Spleen (tissue), 11 donors: ENCODE data around the gene SETD6. TPM values are rescaled to one million over a fixed set of nuclear protein-coding genes. Genes with fewer than 3 reads are reported as not detected.
A peak's percentile ranks its signal among the peaks of the same experiment; 100 is the strongest.

Source experiments
- DNase-seq: peaks from one replicate; pipeline ENCODE4 v3.0.0-alpha.2; 2020
- H3K27ac ChIP-seq, 8 donors: fragments of 200-600 bp; sonication (generic) in 7 of 8; 1 replicate in 4 of 8; 2 replicates in 4 of 8; pipeline versions ENCODE4 v1.5.0 to v1.8.0; 2016 to 2021; ENCODE audit warnings: inconsistent platforms in 4 of 8, mild to moderate bottlenecking in 4 of 8, moderate library complexity in 1 of 8
- H3K27me3 ChIP-seq, 7 donors: fragments of 200-600 bp; sonication (generic) in 6 of 7; replicated peaks in 1 of 7; 1 replicate in 4 of 7; 2 replicates in 3 of 7; pipeline versions ENCODE4 v1.5.0 to v1.8.0; 2016 to 2021; ENCODE audit warnings: inconsistent platforms in 3 of 7, mild to moderate bottlenecking in 1 of 7
- H3K36me3 ChIP-seq, 6 donors: fragments of 200-600 bp; sonication (generic) in 5 of 6; 1 replicate in 4 of 6; 2 replicates in 2 of 6; pipeline versions ENCODE4 v1.5.0 to v1.8.0; 2016 to 2021; ENCODE audit warnings: inconsistent platforms in 2 of 6
- H3K4me1 ChIP-seq, 6 donors: fragments of 200-600 bp; sonication (generic) in 5 of 6; 1 replicate in 3 of 6; 2 replicates in 3 of 6; pipeline versions ENCODE4 v1.5.0 to v1.8.0; 2016 to 2021; ENCODE audit warnings: inconsistent platforms in 3 of 6
- H3K4me3 ChIP-seq, 8 donors: fragments of 200-600 bp; sonication (generic) in 7 of 8; 1 replicate in 4 of 8; 2 replicates in 4 of 8; pipeline versions ENCODE4 v1.5.0 to v1.8.0; 2016 to 2021; ENCODE audit warnings: inconsistent platforms in 4 of 8, mild to moderate bottlenecking in 4 of 8, moderate library complexity in 2 of 8
- H3K9me3 ChIP-seq, 8 donors: fragments of 200-600 bp; sonication (generic) in 7 of 8; 1 replicate in 4 of 8; 2 replicates in 4 of 8; pipeline versions ENCODE4 v1.5.0 to v1.8.0; 2016 to 2021; ENCODE audit warnings: inconsistent platforms in 4 of 8
- POLR2A ChIP-seq, 3 donors: fragments of 450-650 bp; IDR thresholded peaks; one replicate each; pipeline ENCODE4 v1.5.1; 2017; ENCODE audit warnings: antibody characterized with exemption in 3 of 3, mild to moderate bottlenecking in 1 of 3
- POLR2AphosphoS5 ChIP-seq, 3 donors: sonication (generic); formaldehyde crosslinking; IDR thresholded peaks; one replicate each; pipeline ENCODE4 v1.5.1; 2017; ENCODE audit warnings: antibody characterized with exemption in 3 of 3
- WGBS, 5 donors: extraction: QIAGEN DNeasy Blood & Tissue Kit in 3 of 5; methylation state at CpG; one replicate each; pipeline versions ENCODE4 v1.1.5 to v1.1.7; 2013 to 2018; 5-methylcytosine and 5-hydroxymethylcytosine counted together
- intact Hi-C: fragments of 100-400 bp; cut with DNase I; formaldehyde crosslinking; loops from one replicate; pipeline ENCODE4 v1.15.0; 2023; ENCODE audit warnings: low total_unique reads
- polyA plus RNA-seq, 3 donors: library from polyadenylated mRNA; stranded (reverse); fragments of 200-250 nt; gene quantifications; one replicate each; pipeline ENCODE4 v1.2.1, GENCODE V29; 2013
- total RNA-seq, 7 donors: library from RNA; depleted of rRNA in 3 of 7; stranded (reverse); fragments of >200 nt in 3 of 7; fragmentation: NEBNext Ultra II Directional in 4 of 7; extraction: Animal tissue kit (Norgen Biotek cat#: 25700) in 4 of 7; gene quantifications; one replicate each; pipeline versions ENCODE4 v1.1.0 to v1.2.1, GENCODE V29; 2016 to 2021
- TF ChIP-seq, protein P1 (sequence below), 11 experiments: fragments of 200-600 bp in 7 of 11; fragments of 450-650 bp in 4 of 11; sonication (generic) in 4 of 11; IDR thresholded peaks in 8 of 11; conservative IDR thresholded peaks in 3 of 11; 1 replicate in 7 of 11; 2 replicates in 4 of 11; pipeline versions ENCODE4 v1.4.0 to v1.8.0; 2016 to 2021; ENCODE audit warnings: antibody characterized with exemption in 11 of 11, inconsistent platforms in 4 of 11, mild to moderate bottlenecking in 1 of 11
- donor health status: healthy with polysubstance abuse.
- donor health status: DM: no; HTN: no; CAD: no; lungs with moderate emphysema.
- donor health status: DM: no; HTN: no; CAD: no.
- donor health status: Bipolar disorder and iron deficiency.
- donor health status: healthy.
- donor health status: DM: no; HTN: no; CAD: no.
- donor health status: DM: yes; HTN: yes; CAD: no.

SETD6 gene
- total and polyA plus RNA-seq, 10 donors, result 8.9 to 32.3 (median 16.6) TPM

DNA sequence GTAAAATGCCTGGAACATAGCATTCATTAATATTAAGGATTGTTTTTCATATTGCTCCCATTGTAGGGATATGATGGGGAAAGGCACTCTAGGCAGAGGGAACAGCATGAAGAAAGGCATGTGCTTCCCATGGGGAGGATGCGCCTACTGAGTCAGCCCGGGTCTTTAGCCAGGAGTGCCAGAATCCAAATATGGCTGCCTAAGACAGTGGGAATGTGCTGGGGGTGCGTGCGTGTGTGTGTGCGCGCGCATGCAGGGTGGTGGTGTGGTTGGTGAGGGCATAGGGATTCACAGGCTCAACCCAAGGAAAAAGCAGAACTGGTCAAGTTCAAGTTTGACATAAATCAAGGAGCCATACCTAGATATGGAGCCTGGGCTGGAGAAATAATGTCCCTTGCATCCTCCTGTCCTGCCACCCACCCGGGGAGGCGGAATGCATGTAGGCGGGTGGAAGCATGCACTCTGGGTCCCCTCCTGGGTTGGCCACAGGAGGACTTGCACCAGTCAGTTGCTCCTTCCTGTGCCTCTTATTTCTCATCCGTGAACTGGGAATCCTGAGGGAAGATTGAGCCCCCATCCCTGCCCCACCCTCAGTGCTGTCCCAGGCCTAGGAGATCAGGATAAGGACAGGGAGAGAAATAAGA is 34.0 kb upstream of the SETD6 start:
- Histone ChIP-seq H3K4me1 (peaks cover 0 to 3% (median 0%) of the 10 kb centered on the region in 6 donors), H3K4me3 (no peak overlapping the region), H3K27ac (no peak overlapping the region), H3K9me3 (no peaks in the 10 kb centered on the region), H3K27me3 (no peaks in the 10 kb centered on the region), H3K36me3 (no peaks in the 10 kb centered on the region)
- peak; percentile 41 for DNase-seq
- TF ChIP-seq, protein P1, sequence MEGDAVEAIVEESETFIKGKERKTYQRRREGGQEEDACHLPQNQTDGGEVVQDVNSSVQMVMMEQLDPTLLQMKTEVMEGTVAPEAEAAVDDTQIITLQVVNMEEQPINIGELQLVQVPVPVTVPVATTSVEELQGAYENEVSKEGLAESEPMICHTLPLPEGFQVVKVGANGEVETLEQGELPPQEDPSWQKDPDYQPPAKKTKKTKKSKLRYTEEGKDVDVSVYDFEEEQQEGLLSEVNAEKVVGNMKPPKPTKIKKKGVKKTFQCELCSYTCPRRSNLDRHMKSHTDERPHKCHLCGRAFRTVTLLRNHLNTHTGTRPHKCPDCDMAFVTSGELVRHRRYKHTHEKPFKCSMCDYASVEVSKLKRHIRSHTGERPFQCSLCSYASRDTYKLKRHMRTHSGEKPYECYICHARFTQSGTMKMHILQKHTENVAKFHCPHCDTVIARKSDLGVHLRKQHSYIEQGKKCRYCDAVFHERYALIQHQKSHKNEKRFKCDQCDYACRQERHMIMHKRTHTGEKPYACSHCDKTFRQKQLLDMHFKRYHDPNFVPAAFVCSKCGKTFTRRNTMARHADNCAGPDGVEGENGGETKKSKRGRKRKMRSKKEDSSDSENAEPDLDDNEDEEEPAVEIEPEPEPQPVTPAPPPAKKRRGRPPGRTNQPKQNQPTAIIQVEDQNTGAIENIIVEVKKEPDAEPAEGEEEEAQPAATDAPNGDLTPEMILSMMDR (IDR thresholded peaks at IDR 0.05 in 8 of 11, conservative IDR thresholded peaks at IDR 0.05 in 3 of 11), result no peak
- TF ChIP-seq POLR2AphosphoS5 (IDR thresholded peaks at IDR 0.05) (no peak), POLR2A (IDR thresholded peaks at IDR 0.05) (no peak)
- intact Hi-C loops, result no loop called here
- 89 to 97% (median 95%) methylated on average over 11 of the region's 11 CpGs for WGBS, 5 donors

DNA sequence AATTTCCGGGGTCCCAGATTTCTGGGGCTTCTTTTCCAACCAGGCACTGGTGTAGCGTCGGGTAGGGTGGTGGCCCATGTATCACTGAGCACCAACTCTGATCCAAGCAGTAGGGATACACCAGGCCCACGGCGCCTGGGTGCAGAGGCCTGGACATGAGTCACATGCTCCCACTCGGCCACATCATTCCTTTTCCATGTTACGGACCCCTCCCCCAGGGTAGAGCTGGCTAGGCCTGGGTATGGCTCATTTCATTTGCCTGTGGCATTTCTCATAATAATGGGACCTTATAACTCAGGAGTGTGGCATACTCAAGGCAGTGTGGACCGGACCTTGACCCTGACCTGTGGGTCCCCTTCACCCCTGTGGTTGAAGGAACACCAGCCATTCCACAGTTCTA is 33.4 kb upstream of the SETD6 start:
- peaks cover 0 to 3% (median 0%) of the 10 kb centered on the region in 6 donors for H3K4me1 ChIP-seq
- intact Hi-C loops, result no loop called here
- H3K4me3 ChIP-seq, result no peak overlapping the region
- WGBS, 5 donors, result 76 to 94% (median 80%) methylated on average over 8 of the region's 8 CpGs
- TF ChIP-seq POLR2A (IDR thresholded peaks at IDR 0.05) (no peak), POLR2AphosphoS5 (IDR thresholded peaks at IDR 0.05) (no peak)
- peak overlapping the region in 1 of 8 donors; percentile 11 for H3K27ac ChIP-seq
- H3K36me3 ChIP-seq, result no peaks in the 10 kb centered on the region
- H3K9me3 ChIP-seq, result no peaks in the 10 kb centered on the region
- H3K27me3 ChIP-seq, result peaks cover 0 to 3% (median 0%) of the 10 kb centered on the region in 7 donors
- DNase-seq, result peak; percentile 29

DNA sequence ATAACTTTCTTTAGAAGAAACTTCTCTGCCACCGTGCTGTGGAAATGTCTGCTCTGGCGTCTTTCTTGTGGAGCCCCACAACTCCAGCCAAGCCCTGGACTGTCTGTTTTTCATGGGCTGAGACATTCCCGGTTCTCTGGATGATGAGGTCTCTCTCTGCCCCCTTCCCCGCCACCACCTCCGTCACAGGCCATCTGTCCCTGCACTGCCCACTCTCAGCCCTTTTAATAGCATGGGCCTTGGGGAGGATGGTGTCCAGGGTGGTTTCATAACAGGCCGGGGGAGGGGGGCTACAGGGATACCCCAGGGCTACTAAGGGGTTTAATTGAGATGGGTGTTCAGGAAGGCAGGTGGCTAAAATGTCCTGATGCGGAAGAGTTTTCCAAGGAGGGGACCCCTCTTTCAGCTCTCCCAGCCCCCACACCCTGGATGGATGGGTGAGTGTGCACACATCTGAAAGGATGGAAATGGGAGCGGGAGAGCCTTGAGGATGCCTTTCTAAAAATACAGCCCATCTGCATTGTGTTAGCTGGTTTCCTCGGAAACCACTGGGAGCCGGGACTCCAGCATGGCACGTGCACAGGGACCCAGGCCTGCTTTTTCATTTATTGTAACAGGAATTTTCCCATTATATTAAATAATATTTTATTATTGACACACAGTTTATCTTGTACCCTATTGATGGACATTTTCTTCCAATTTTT is 30.0 kb upstream of the SETD6 start:
- peak; percentile 40 for DNase-seq
- Histone ChIP-seq H3K27ac (no peak overlapping the region), H3K36me3 (no peaks in the 10 kb centered on the region), H3K9me3 (no peaks in the 10 kb centered on the region), H3K4me1 (peaks cover 4 to 10% (median 8%) of the 10 kb centered on the region in 6 donors), H3K4me3 (no peak overlapping the region), H3K27me3 (peaks cover 0 to 17% (median 0%) of the 10 kb centered on the region in 7 donors)
- no peak for TF ChIP-seq POLR2AphosphoS5 (IDR thresholded peaks at IDR 0.05)
- TF ChIP-seq, protein P1 (IDR thresholded peaks at IDR 0.05 in 8 of 11, conservative IDR thresholded peaks at IDR 0.05 in 3 of 11), result no peak
- no peak for TF ChIP-seq POLR2A (IDR thresholded peaks at IDR 0.05)
- WGBS, 5 donors, result 80 to 84% (median 82%) methylated on average over 11 of the region's 11 CpGs
- intact Hi-C loops, result no loop called here

DNA sequence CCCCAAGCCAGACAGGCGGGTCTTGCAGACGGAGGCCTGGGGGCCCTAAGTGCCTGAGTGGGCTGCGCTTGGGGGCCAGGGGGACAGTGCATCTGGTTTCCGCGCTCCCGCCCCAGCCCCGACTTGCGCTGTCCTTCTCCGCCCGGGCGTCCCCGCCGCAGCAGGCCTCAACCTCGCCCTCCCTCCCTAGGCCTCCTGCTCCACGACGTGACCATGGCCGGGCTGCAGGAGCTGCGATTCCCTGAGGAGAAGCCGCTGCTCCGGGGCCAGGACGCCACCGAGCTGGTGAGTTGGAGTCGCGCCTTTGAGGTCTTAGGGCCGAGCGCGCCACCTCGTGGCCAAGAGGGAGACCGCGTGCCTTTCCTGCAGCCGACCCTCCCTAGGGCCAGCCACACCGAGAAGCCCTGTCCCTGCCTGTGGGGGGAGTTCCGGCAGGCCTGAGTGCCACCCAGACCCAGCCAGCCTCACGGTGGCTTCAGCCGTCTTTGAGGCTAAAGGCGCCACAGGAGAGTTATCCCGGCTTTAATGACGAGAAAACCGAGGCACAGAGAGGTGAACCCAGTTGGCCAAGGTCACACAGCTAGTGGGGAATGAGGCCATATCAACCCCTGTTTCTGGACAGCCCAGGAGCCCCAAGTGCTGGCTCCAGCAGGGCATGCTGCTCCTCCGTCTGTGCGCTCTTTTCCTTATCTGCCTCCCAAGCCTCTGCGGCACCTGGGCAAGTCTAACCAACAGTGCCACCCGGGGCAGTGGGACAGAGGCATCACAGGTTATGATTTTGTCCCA is 27.6 kb upstream of the SETD6 start:
- intact Hi-C loops, result loop anchor here (2.0 kb wide), 1 partner anchor 151 kb away; no protein-coding TSS in a partner anchor
- H3K4me3 ChIP-seq, result peak overlapping the region in 3 of 8 donors; percentile 15 to 45 (median 27)
- H3K27ac ChIP-seq, result no peak overlapping the region
- peak; percentile 93 for DNase-seq
- WGBS, 5 donors, result 14 to 22% (median 17%) methylated on average over 38 to 43 of the region's 43 CpGs
- H3K36me3 ChIP-seq, result no peaks in the 10 kb centered on the region
- H3K4me1 ChIP-seq, result peaks cover 4 to 10% (median 8%) of the 10 kb centered on the region in 6 donors
- TF ChIP-seq POLR2AphosphoS5 (IDR thresholded peaks at IDR 0.05), result peak in 2 of 3 donors; percentile 68 to 71
- no peak for TF ChIP-seq POLR2A (IDR thresholded peaks at IDR 0.05)
- TF ChIP-seq, protein P1 (IDR thresholded peaks at IDR 0.05 in 8 of 11, conservative IDR thresholded peaks at IDR 0.05 in 3 of 11), result peak; percentile 77 to 96 (median 92)
- no peaks in the 10 kb centered on the region for H3K9me3 ChIP-seq
- H3K27me3 ChIP-seq, result peaks cover 0 to 17% (median 0%) of the 10 kb centered on the region in 7 donors
